HG03045 (cell line): Measurements from ENCODE around the gene BCL11A.

ENCODE experiments used
- ATAC-seq: cut with Tn5 transposase; IDR thresholded peaks from one replicate; pipeline ENCODE4 v1.9.1; 2021; ENCODE audit warnings: mild to moderate bottlenecking, moderate library complexity; ENCODE audit not compliant: unreplicated experiment

The BCL11A gene

GRCh38 chr2:60413069-60413813 lies 140.2 kb downstream of the BCL11A start:
- ATAC-seq = no peak

GRCh38 chr2:60412620-60413019 lies 140.8 kb downstream of the BCL11A start:
- no peak for ATAC-seq

- ATAC-seq = no peak
Measured at GRCh38 chr2:60412027-60412426, 141.4 kb downstream of the BCL11A start.

GRCh38 chr2:60411295-60411694 lies 142.2 kb downstream of the BCL11A start:
- ATAC-seq = no peak

GRCh38 chr2:60410456-60411146 lies 142.9 kb downstream of the BCL11A start:
- ATAC-seq = no peak

GRCh38 chr2:60409531-60409871 lies 144.0 kb downstream of the BCL11A start:
- ATAC-seq = no peak

- ATAC-seq = no peak
Measured at GRCh38 chr2:60408811-60409530, 144.5 kb downstream of the BCL11A start.

- no peak for ATAC-seq
Measured at GRCh38 chr2:60408207-60408606, 145.2 kb downstream of the BCL11A start.

GRCh38 chr2:60407398-60407797 lies 146.1 kb downstream of the BCL11A start:
- ATAC-seq = no peak

GRCh38 chr2:60406192-60406591 lies 147.3 kb downstream of the BCL11A start:
- ATAC-seq = no peak

- no peak for ATAC-seq
Measured at GRCh38 chr2:60405271-60405919, 148.1 kb downstream of the BCL11A start.
